Type B pancreatic cell (in vitro differentiated cells): ENCODE results near the gene SETD9. TPM values are rescaled to one million over a fixed set of nuclear protein-coding genes. Genes with fewer than 3 reads are reported as not detected.

Experiments used
- DNase-seq: peaks from one replicate; pipeline ENCODE4 v3.0.0; 2021; ENCODE audit warnings: mixed read lengths; ENCODE audit not compliant: unreplicated experiment; ENCODE audit errors: extremely low spot score
- H3K27ac Mint-ChIP-seq: 2 replicates; pipeline ENCODE4 v1.8.0; 2021; ENCODE audit warnings: mild to moderate bottlenecking, mixed read lengths
- H3K27me3 Mint-ChIP-seq: 2 replicates; pipeline ENCODE4 v1.8.0; 2021; ENCODE audit warnings: mixed read lengths
- H3K36me3 Mint-ChIP-seq: 2 replicates; pipeline ENCODE4 v1.8.0; 2021; ENCODE audit warnings: mixed read lengths
- H3K4me1 Mint-ChIP-seq: one replicate; pipeline ENCODE4 v1.8.0; 2021; ENCODE audit warnings: mixed read lengths; ENCODE audit not compliant: unreplicated experiment
- H3K4me3 Mint-ChIP-seq: 2 replicates; pipeline ENCODE4 v1.8.0; 2021; ENCODE audit warnings: mild to moderate bottlenecking, mixed read lengths
- H3K9me3 Mint-ChIP-seq: 2 replicates; pipeline ENCODE4 v1.8.0; 2021; ENCODE audit warnings: mixed read lengths
- CTCF ChIP-seq: fragments of 200-600 bp; sonication (generic); conservative IDR thresholded peaks from 2 replicates; pipeline ENCODE4 v1.5.0; 2021; ENCODE audit warnings: antibody characterized with exemption, mild to moderate bottlenecking
- long read RNA-seq: library from polyadenylated mRNA; unstranded; transcript quantifications from one replicate; pipeline ENCODE4 v2.0.0, GENCODE V29; 2020
- total RNA-seq: library from RNA; stranded (reverse); gene quantifications from 2 replicates; pipeline ENCODE4 v1.2.1, GENCODE V29; 2021; ENCODE audit warnings: low replicate concordance

Gene SETD9
- total RNA-seq: 14.7 and 15.4 TPM in 2 replicates
- long read RNA-seq, transcript SETD9-201 (6 exons, 1,619 nt): major isoform, 16 of 32 reads
- long read RNA-seq, partial matches to known transcripts: 3 of 32 reads
- long read RNA-seq, other reads (novel, unspliced or antisense): 4 of 32 reads

- no peaks in the 10 kb centered on the region for H3K9me3 Mint-ChIP-seq
- peak; percentile 97 for DNase-seq
- TF ChIP-seq CTCF: no peak
- H3K36me3 Mint-ChIP-seq: peaks cover 7% of the 10 kb centered on the region
- peaks cover 21% of the 10 kb centered on the region for H3K4me1 Mint-ChIP-seq
- peak within 1 kb of the TSS; percentile 97 for H3K27ac Mint-ChIP-seq
- H3K4me3 Mint-ChIP-seq: peak within 1 kb of the TSS; percentile 88
- no peaks in the 10 kb centered on the region for H3K27me3 Mint-ChIP-seq
Observed at GRCh38 chr5:56909294-56910209, at the start of gene SETD9. Gene SETD9 (plus strand): TSS chr5:56909596. CDS start chr5:56909646, 50 bp downstream.

- no peak overlapping the region for H3K4me3 Mint-ChIP-seq
- no peaks in the 10 kb centered on the region for H3K27me3 Mint-ChIP-seq
- H3K9me3 Mint-ChIP-seq: no peaks in the 10 kb centered on the region
- no peak overlapping the region for H3K27ac Mint-ChIP-seq
- TF ChIP-seq CTCF: no peak
- H3K36me3 Mint-ChIP-seq: peaks cover 30% of the 10 kb centered on the region
- no peak for DNase-seq
- H3K4me1 Mint-ChIP-seq: peaks cover 4% of the 10 kb centered on the region
Observed at GRCh38 chr5:56861893-56862485, 47.4 kb upstream of the SETD9 start.

- Mint-ChIP-seq H3K27me3 (no peaks in the 10 kb centered on the region), H3K27ac (no peak overlapping the region), H3K4me1 (peaks cover 4% of the 10 kb centered on the region), H3K36me3 (peaks cover 30% of the 10 kb centered on the region), H3K4me3 (no peak overlapping the region), H3K9me3 (no peaks in the 10 kb centered on the region)
- no peak for TF ChIP-seq CTCF
- no peak for DNase-seq
Observed at GRCh38 chr5:56862909-56863308, 46.5 kb upstream of the SETD9 start.

GRCh38 chr5:56871777-56872176 is 37.6 kb upstream of the SETD9 start:
- Mint-ChIP-seq H3K9me3 (no peaks in the 10 kb centered on the region), H3K4me3 (no peak overlapping the region), H3K27me3 (no peaks in the 10 kb centered on the region), H3K36me3 (peaks cover 41% of the 10 kb centered on the region), H3K4me1 (no peaks in the 10 kb centered on the region), H3K27ac (no peak overlapping the region)
- no peak for TF ChIP-seq CTCF
- no peak for DNase-seq

- Mint-ChIP-seq H3K4me3 (no peak overlapping the region), H3K27me3 (no peaks in the 10 kb centered on the region), H3K27ac (no peak overlapping the region), H3K4me1 (no peaks in the 10 kb centered on the region), H3K36me3 (peaks cover 51% of the 10 kb centered on the region), H3K9me3 (no peaks in the 10 kb centered on the region)
- no peak for TF ChIP-seq CTCF
- DNase-seq: no peak
Observed at GRCh38 chr5:56873056-56873455, 36.3 kb upstream of the SETD9 start.
